Measurements from ENCODE around the gene SLC7A7. TPM values are rescaled to one million over a fixed set of nuclear protein-coding genes. Genes with fewer than 3 reads are reported as not detected.
A peak's percentile ranks its signal among the peaks of the same experiment; 100 is the strongest.

SLC7A7 gene
- total and polyA plus RNA-seq, 9 of the 15 experiments (the other 6 are each of a cell fraction or from before 2014, with no cell fraction given), result 0.07 to 0.68 (median 0.41) TPM

DNA sequence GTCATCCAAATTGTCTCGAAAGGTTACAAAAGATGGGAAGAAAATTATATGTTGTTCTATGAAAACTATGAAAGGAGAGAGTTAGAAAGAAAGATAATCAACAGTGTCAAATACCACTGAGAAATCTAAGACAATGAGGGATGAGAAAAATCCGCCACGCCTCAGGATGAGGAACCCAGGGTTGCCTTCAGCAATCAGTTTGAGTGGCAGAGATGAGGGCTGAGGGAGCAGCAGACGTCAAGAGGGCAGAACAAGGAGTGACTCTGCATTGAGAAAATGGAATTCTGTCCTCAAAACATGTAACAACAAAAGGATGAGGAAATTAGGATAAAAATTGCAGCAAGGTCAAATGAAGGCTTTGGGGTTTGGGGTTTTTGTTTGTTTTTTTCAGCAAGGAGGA, 67.0 kb downstream of the SLC7A7 start:
- Histone ChIP-seq H3K4me3 (no peak overlapping the region), H4K20me1 (replicated peaks; ENCODE audit: control insufficient read depth, insufficient read depth, low read length) (no peaks in the 10 kb centered on the region), H3K36me3 (ENCODE audit: control insufficient read depth, insufficient read depth, low read length) (no peaks in the 10 kb centered on the region), H2AFZ (ENCODE audit: low read depth, low read length) (peak overlapping the region; percentile 54), H3K27ac (ENCODE audit: extremely low read depth, low read depth, low read length) (peak overlapping the region; percentile 31; the same call in 1 of the 3 replicates), H3K9ac (ENCODE audit: insufficient read depth in 1 of 2, low read depth in 2 of 2, low read length in 2 of 2) (no peak overlapping the region), H3K9me3 (replicated peaks; ENCODE audit: control insufficient read depth, insufficient read depth, low read depth, low read length) (no peaks in the 10 kb centered on the region), H3K4me2 (ENCODE audit: insufficient read depth, low read length) (no peak overlapping the region), H3K79me2 (ENCODE audit: control insufficient read depth, insufficient read depth, low read length) (no peaks in the 10 kb centered on the region), H3K4me1 (replicated peaks in 1 of 2; ENCODE audit: control insufficient read depth in 2 of 2, insufficient read depth in 2 of 2, low read length in 2 of 2) (peaks cover 0 to 15% of the 10 kb centered on the region in 2 experiments; a peak in 2 of 5 replicates), H3K27me3 (ENCODE audit: control insufficient read depth in 2 of 2, insufficient read depth in 2 of 2, low read length in 2 of 2) (no peaks in the 10 kb centered on the region), H3K9me1 (ENCODE audit: control insufficient read depth, insufficient read depth, low read length) (no peaks in the 10 kb centered on the region)
- no peak for DNase-seq (ENCODE audit: extremely low read depth in 1 of 4, low spot score in 3 of 4)
- ATAC-seq, result peak; percentile 54; the same call in 1 of the 3 replicates
- intact Hi-C loops (cut with micrococcal nuclease), result no loop called here
- in situ Hi-C loops (cut with MboI), result no loop called here
- peak; percentile 32 for FAIRE-seq
- CTCF ChIA-PET (ENCODE audit: low intra/inter-chr PET ratio), result no interaction called here
- no TSS peak for BruUV-seq (replicated peaks)
- WGBS (ENCODE audit: insufficient coverage, low coverage, missing lambda C conversion rate), result 59% methylated on average over 4 of the region's 4 CpGs
- POLR2A ChIA-PET, result interaction anchor here (1.0 to 4.6 kb wide), 3 partner anchors 9 to 160 kb away, joined by 3 to 22 read pairs (median 3); partner anchors contain the start of gene OXA1L
- TF ChIP-seq PBX2 (CRISPR knock-in tag; IDR thresholded peaks at IDR 0.05; ENCODE audit: low read depth) (no peak), PBX2 (tag; conservative IDR thresholded peaks at IDR 0.05; ENCODE audit: low read depth) (peak; percentile 55), ZBTB11 (CRISPR knock-in tag; IDR thresholded peaks at IDR 0.05) (no peak), NR0B1 (IDR thresholded peaks at IDR 0.05; ENCODE audit: partially characterized antibody) (no peak), ZNF589 (CRISPR knock-in tag; IDR thresholded peaks at IDR 0.05; ENCODE audit: low read depth) (no peak)
- TF ChIP-seq, protein P1, sequence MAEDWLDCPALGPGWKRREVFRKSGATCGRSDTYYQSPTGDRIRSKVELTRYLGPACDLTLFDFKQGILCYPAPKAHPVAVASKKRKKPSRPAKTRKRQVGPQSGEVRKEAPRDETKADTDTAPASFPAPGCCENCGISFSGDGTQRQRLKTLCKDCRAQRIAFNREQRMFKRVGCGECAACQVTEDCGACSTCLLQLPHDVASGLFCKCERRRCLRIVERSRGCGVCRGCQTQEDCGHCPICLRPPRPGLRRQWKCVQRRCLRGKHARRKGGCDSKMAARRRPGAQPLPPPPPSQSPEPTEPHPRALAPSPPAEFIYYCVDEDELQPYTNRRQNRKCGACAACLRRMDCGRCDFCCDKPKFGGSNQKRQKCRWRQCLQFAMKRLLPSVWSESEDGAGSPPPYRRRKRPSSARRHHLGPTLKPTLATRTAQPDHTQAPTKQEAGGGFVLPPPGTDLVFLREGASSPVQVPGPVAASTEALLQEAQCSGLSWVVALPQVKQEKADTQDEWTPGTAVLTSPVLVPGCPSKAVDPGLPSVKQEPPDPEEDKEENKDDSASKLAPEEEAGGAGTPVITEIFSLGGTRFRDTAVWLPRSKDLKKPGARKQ (CRISPR knock-in tag; IDR thresholded peaks at IDR 0.05), result no peak
